GM18909 (cell line): ENCODE results near the gene TCF7.

Experiments
- ATAC-seq: cut with Tn5 transposase; IDR thresholded peaks from one replicate; pipeline ENCODE4 v1.9.1; 2021; ENCODE audit warnings: mild to moderate bottlenecking; ENCODE audit not compliant: unreplicated experiment, poor library complexity

Gene TCF7

GRCh38 chr5:134174841-134175839 is 60.7 kb downstream of the TCF7 start:
- no peak for ATAC-seq

GRCh38 chr5:134175921-134176510 is 61.5 kb downstream of the TCF7 start:
- ATAC-seq, result peak; percentile 25

GRCh38 chr5:134176511-134177368 is 62.3 kb downstream of the TCF7 start, which contains the start of gene SKP1:
SKP1 (minus strand) TSS chr5:134176950; CDS start chr5:134174022, 2,928 bp downstream.
- ATAC-seq, result peak; percentile 84

- ATAC-seq, result peak; percentile 13
Observed at GRCh38 chr5:134177369-134178095, 63.1 kb downstream of the TCF7 start.

GRCh38 chr5:134178096-134178419 is 63.6 kb downstream of the TCF7 start:
- no peak for ATAC-seq

GRCh38 chr5:134183481-134183880 is 69.0 kb downstream of the TCF7 start:
- no peak for ATAC-seq

- peak; percentile 81 for ATAC-seq
Observed at GRCh38 chr5:134184155-134185135, 70.0 kb downstream of the TCF7 start.

GRCh38 chr5:134188092-134188491 is 73.6 kb downstream of the TCF7 start:
- ATAC-seq, result no peak

GRCh38 chr5:134189031-134189430 is 74.5 kb downstream of the TCF7 start:
- no peak for ATAC-seq

GRCh38 chr5:134195666-134196065 is 81.2 kb downstream of the TCF7 start:
- ATAC-seq, result no peak
